H9 (cell line): Measurements from ENCODE around the gene DCPS. TPM values are rescaled to one million over a fixed set of nuclear protein-coding genes. Genes with fewer than 3 reads are reported as not detected.

ENCODE experiments used
- DNase-seq: peaks from one replicate; pipeline ENCODE4 v3.0.0-alpha.2; 2017
- H2AFZ ChIP-seq: one replicate; pipeline ENCODE4 v1.6.1; 2013; ENCODE audit warnings: mild to moderate bottlenecking, low read length, control low read depth, moderate library complexity
- H2AK5ac ChIP-seq: 2 replicates; pipeline ENCODE4 v1.6.1; 2013; ENCODE audit warnings: low read length, control low read depth, mixed read lengths; ENCODE audit not compliant: insufficient read length
- H2BK120ac ChIP-seq: one replicate; pipeline ENCODE4 v1.6.1; 2013; ENCODE audit warnings: low read depth, mild to moderate bottlenecking, low read length, control low read depth, inconsistent platforms; ENCODE audit not compliant: poor library complexity, severe bottlenecking
- H2BK12ac ChIP-seq: 2 replicates; pipeline ENCODE4 v1.6.1; 2013; ENCODE audit warnings: low read length, control low read depth, mixed read lengths, low read depth; ENCODE audit not compliant: insufficient read length
- H2BK15ac ChIP-seq: 2 replicates; pipeline ENCODE4 v1.6.1; 2013; ENCODE audit warnings: low read depth, low read length, control low read depth
- H2BK20ac ChIP-seq: one replicate; pipeline ENCODE4 v1.6.1; 2013; ENCODE audit warnings: low read depth, mild to moderate bottlenecking, low read length, control low read depth, inconsistent platforms; ENCODE audit not compliant: poor library complexity, severe bottlenecking
- H2BK5ac ChIP-seq: 2 replicates; pipeline ENCODE4 v1.6.1; 2013; ENCODE audit warnings: low read length, control low read depth, mixed read lengths; ENCODE audit not compliant: insufficient read length
- H3K14ac ChIP-seq: 2 replicates; pipeline ENCODE4 v1.6.1; 2013; ENCODE audit warnings: low read length, control low read depth; ENCODE audit not compliant: insufficient read depth
- H3K18ac ChIP-seq: 2 replicates; pipeline ENCODE4 v1.6.1; 2013; ENCODE audit warnings: low read depth, mild to moderate bottlenecking, mixed read lengths, low read length, control low read depth; ENCODE audit not compliant: insufficient read length
- H3K23ac ChIP-seq: 2 replicates; pipeline ENCODE4 v1.6.1; 2013; ENCODE audit warnings: low read length, control low read depth, mixed read lengths, low read depth; ENCODE audit not compliant: insufficient read length
- H3K23me2 ChIP-seq: 2 replicates; pipeline ENCODE4 v1.6.1; 2013; ENCODE audit warnings: low read depth, mild to moderate bottlenecking, mixed read lengths, low read length, control low read depth; ENCODE audit not compliant: insufficient read length, poor library complexity, severe bottlenecking
- H3K27ac ChIP-seq: 2 replicates; pipeline ENCODE4 v1.5.1; 2013; ENCODE audit warnings: low read length, control low read depth, mixed read lengths, low read depth; ENCODE audit not compliant: insufficient read length
- H3K27me3 ChIP-seq: 2 replicates; pipeline ENCODE4 v1.6.1; 2013; ENCODE audit warnings: low read length, control low read depth, inconsistent platforms; ENCODE audit not compliant: insufficient read depth
- H3K4ac ChIP-seq: 2 replicates; pipeline ENCODE4 v1.6.1; 2013; ENCODE audit warnings: low read depth, mild to moderate bottlenecking, control low read depth, inconsistent platforms, low read length, moderate library complexity
- H3K4me1 ChIP-seq: 2 replicates; pipeline ENCODE4 v1.6.1; 2013; ENCODE audit warnings: low read length, control low read depth, inconsistent platforms; ENCODE audit not compliant: insufficient read depth
- H3K4me2 ChIP-seq: 2 replicates; pipeline ENCODE4 v1.6.1; 2013; ENCODE audit warnings: low read length, control low read depth, mixed read lengths; ENCODE audit not compliant: insufficient read length, insufficient read depth
- H3K56ac ChIP-seq: 2 replicates; pipeline ENCODE4 v1.6.1; 2013; ENCODE audit warnings: low read depth, mild to moderate bottlenecking, mixed read lengths, low read length, control low read depth; ENCODE audit not compliant: insufficient read length
- H3K79me1 ChIP-seq: 2 replicates; pipeline ENCODE4 v1.6.1; 2013; ENCODE audit warnings: low read depth, mild to moderate bottlenecking, moderate library complexity, low read length, control low read depth, inconsistent platforms; ENCODE audit not compliant: insufficient read depth, poor library complexity, severe bottlenecking
- H3K79me2 ChIP-seq: 2 replicates; pipeline ENCODE4 v1.6.1; 2013; ENCODE audit warnings: low read length, control low read depth, inconsistent platforms; ENCODE audit not compliant: insufficient read depth
- H3K9ac ChIP-seq: 2 replicates; pipeline ENCODE4 v1.6.1; 2013; ENCODE audit warnings: low read length, control low read depth, mixed read lengths; ENCODE audit not compliant: insufficient read length; ENCODE audit errors: extremely low read depth
- H3K9me3 ChIP-seq: one replicate; pipeline ENCODE4 v1.6.1; 2013; ENCODE audit warnings: low read depth, low read length, inconsistent platforms; ENCODE audit not compliant: control insufficient read depth
- H3T11ph ChIP-seq: one replicate; pipeline ENCODE4 v1.6.1; 2013; ENCODE audit warnings: mild to moderate bottlenecking, low read length, control low read depth, inconsistent platforms
- H4K20me1 ChIP-seq: one replicate; pipeline ENCODE4 v1.6.1; 2013; ENCODE audit not compliant: control insufficient read depth, insufficient read length, insufficient read depth
- H4K5ac ChIP-seq: 2 replicates; pipeline ENCODE4 v1.6.1; 2013; ENCODE audit warnings: low read depth, mild to moderate bottlenecking, mixed read lengths, low read length, control low read depth; ENCODE audit not compliant: insufficient read length
- H4K8ac ChIP-seq: replicated peaks from 2 replicates; pipeline ENCODE4 v1.6.1; 2013; ENCODE audit warnings: low read length, control low read depth, mixed read lengths, low read depth; ENCODE audit not compliant: insufficient read length
- H4K91ac ChIP-seq: 2 replicates; pipeline ENCODE4 v1.6.1; 2013; ENCODE audit warnings: low read depth, mild to moderate bottlenecking, moderate library complexity, mixed read lengths, low read length, control low read depth; ENCODE audit not compliant: insufficient read length
- H3K27ac Mint-ChIP-seq, 3 experiments: 2 replicates in 2 of 3; 3 replicates in 1 of 3; pipeline ENCODE4 v1.8.0; 2020 to 2021; ENCODE audit warnings: mixed read lengths in 3 of 3, mild to moderate bottlenecking in 1 of 3, moderate library complexity in 1 of 3
- H3K27me3 Mint-ChIP-seq: 2 replicates; pipeline ENCODE4 v1.8.0; 2021; ENCODE audit warnings: low read depth, mild to moderate bottlenecking, moderate library complexity, mixed read lengths
- H3K36me3 Mint-ChIP-seq, 3 experiments: 2 replicates in 2 of 3; 3 replicates in 1 of 3; pipeline ENCODE4 v1.8.0; 2020 to 2021; ENCODE audit warnings: low read depth in 3 of 3, mixed read lengths in 3 of 3; ENCODE audit not compliant: insufficient read depth in 1 of 3
- H3K4me1 Mint-ChIP-seq, 2 experiments: 2 replicates each; pipeline ENCODE4 v1.8.0; 2020; ENCODE audit warnings: mixed read lengths in 2 of 2
- H3K4me3 Mint-ChIP-seq, 2 experiments: 2 replicates in 1 of 2; 3 replicates in 1 of 2; pipeline ENCODE4 v1.8.0; 2020 to 2021; ENCODE audit warnings: mild to moderate bottlenecking in 2 of 2, mixed read lengths in 2 of 2, moderate library complexity in 1 of 2
- H3K9me3 Mint-ChIP-seq, 2 experiments: 2 replicates in 1 of 2; 3 replicates in 1 of 2; pipeline ENCODE4 v1.8.0; 2020; ENCODE audit warnings: mild to moderate bottlenecking in 2 of 2, mixed read lengths in 2 of 2, moderate library complexity in 1 of 2
- WGBS: extraction: QIAGEN DNeasy Blood & Tissue Kit; methylation state at CpG from one replicate; pipeline ENCODE4 v1.1.7; 2013; ENCODE audit warnings: missing lambda C conversion rate, low lambda C conversion rate, mixed read lengths; ENCODE audit not compliant: insufficient read length; ENCODE audit errors: extremely low coverage; 5-methylcytosine and 5-hydroxymethylcytosine counted together
- long read RNA-seq: library from polyadenylated mRNA; unstranded; transcript quantifications from one replicate; pipeline ENCODE4 v2.0.0, GENCODE V29; 2020
- total RNA-seq: library from RNA; stranded (reverse); gene quantifications from 2 replicates; pipeline ENCODE4 v1.2.1, GENCODE V29; 2021
- TF ChIP-seq, protein P1 (sequence below): fragments of 200-600 bp; sonication (generic); conservative IDR thresholded peaks from 3 replicates; pipeline ENCODE4 v1.8.0; 2021; ENCODE audit warnings: antibody characterized with exemption, mild to moderate bottlenecking

Gene DCPS, protein sequence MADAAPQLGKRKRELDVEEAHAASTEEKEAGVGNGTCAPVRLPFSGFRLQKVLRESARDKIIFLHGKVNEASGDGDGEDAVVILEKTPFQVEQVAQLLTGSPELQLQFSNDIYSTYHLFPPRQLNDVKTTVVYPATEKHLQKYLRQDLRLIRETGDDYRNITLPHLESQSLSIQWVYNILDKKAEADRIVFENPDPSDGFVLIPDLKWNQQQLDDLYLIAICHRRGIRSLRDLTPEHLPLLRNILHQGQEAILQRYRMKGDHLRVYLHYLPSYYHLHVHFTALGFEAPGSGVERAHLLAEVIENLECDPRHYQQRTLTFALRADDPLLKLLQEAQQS
- 24.4 and 27.7 TPM in 2 replicates for total RNA-seq
- long read RNA-seq, transcript DCPS-201 (6 exons, 1,479 nt) = major isoform, 81 of 90 reads
- long read RNA-seq, partial matches to known transcripts = 1 of 90 reads
- long read RNA-seq, other reads (novel, unspliced or antisense) = 8 of 90 reads

DNA sequence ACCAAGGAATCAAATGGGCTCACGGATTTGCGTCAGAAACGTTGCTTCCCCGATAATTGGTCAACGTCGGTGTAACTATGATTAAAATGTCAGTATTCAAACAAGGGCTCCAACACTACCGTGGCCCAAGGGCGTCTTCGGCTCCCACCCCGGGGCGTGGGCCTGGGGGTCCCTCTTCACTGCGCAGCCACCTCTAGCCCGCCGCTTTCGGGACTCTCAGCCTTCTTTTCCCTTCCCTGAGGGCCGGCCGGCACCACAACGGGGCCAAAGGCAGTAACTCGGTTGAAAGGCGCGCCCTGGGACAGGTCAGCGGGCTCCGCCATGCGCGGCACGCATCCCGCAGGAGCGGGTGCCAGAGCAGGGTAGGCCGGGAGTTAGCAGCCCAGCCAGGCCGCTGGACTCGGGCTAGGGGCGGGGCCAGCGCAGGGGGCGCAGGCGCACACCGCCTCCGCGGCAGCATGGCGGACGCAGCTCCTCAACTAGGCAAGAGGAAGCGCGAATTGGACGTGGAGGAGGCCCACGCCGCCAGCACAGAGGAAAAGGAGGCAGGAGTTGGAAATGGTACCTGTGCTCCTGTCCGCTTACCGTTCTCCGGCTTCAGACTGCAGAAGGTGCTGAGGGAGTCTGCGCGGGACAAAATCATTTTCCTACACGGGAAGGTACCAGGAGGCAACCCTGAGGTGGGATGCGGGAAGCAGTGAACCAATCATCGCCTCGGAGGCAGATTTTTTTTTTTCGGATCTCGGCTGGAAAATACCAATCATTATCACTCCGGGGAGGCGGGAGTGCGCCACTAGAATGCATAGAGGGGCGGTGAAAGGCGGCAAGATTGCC is at the start of gene DCPS:
TSS of gene DCPS (plus strand) at position 438 of the 834 bp plus-strand sequence. CDS start at position 459, 21 bp downstream.
- Histone ChIP-seq H2AFZ (no peak within 1 kb of the TSS), H4K91ac (no peak within 1 kb of the TSS), H2BK5ac (no peak within 1 kb of the TSS), H2AK5ac (no peak within 1 kb of the TSS), H4K8ac (no peak within 1 kb of the TSS), H3K79me2 (no peaks in the 10 kb centered on the region), H3K14ac (peak within 1 kb of the TSS; percentile 85), H3K4me1 (peaks cover 3% of the 10 kb centered on the region; the same call in 1 of the 2 replicates), H3K27ac (no peak within 1 kb of the TSS), H3K23me2 (peaks cover 7% of the 10 kb centered on the region), H2BK12ac (no peak within 1 kb of the TSS), H4K20me1 (no peaks in the 10 kb centered on the region), H2BK15ac (no peak within 1 kb of the TSS), H3K79me1 (no peaks in the 10 kb centered on the region), H3K9me3 (no peaks in the 10 kb centered on the region), H3T11ph (no peak within 1 kb of the TSS), H3K4ac (no peak within 1 kb of the TSS), H3K27me3 (no peaks in the 10 kb centered on the region), H3K23ac (no peak within 1 kb of the TSS), H3K18ac (peak within 1 kb of the TSS; percentile 66), H3K9ac (peak within 1 kb of the TSS; percentile 77), H2BK20ac (no peak within 1 kb of the TSS), H3K4me2 (peak within 1 kb of the TSS; percentile 74), H4K5ac (no peak within 1 kb of the TSS), H3K56ac (no peak within 1 kb of the TSS), H2BK120ac (no peak within 1 kb of the TSS)
- TF ChIP-seq, protein P1, sequence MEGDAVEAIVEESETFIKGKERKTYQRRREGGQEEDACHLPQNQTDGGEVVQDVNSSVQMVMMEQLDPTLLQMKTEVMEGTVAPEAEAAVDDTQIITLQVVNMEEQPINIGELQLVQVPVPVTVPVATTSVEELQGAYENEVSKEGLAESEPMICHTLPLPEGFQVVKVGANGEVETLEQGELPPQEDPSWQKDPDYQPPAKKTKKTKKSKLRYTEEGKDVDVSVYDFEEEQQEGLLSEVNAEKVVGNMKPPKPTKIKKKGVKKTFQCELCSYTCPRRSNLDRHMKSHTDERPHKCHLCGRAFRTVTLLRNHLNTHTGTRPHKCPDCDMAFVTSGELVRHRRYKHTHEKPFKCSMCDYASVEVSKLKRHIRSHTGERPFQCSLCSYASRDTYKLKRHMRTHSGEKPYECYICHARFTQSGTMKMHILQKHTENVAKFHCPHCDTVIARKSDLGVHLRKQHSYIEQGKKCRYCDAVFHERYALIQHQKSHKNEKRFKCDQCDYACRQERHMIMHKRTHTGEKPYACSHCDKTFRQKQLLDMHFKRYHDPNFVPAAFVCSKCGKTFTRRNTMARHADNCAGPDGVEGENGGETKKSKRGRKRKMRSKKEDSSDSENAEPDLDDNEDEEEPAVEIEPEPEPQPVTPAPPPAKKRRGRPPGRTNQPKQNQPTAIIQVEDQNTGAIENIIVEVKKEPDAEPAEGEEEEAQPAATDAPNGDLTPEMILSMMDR = no peak
- WGBS = no CpG with 5 or more reads among the region's 61 CpGs
- peak; percentile 95 for DNase-seq
- Mint-ChIP-seq H3K27ac (peak within 1 kb of the TSS; percentile 95 to 98 (median 97)), H3K36me3 (peaks cover 14 to 43% (median 32%) of the 10 kb centered on the region in 3 experiments; a peak in 6 of 7 replicates), H3K4me1 (peaks cover 10 to 18% of the 10 kb centered on the region in 2 experiments), H3K4me3 (peak within 1 kb of the TSS; percentile 81 to 88), H3K27me3 (no peaks in the 10 kb centered on the region), H3K9me3 (no peaks in the 10 kb centered on the region)
